Parathyroid adenoma (tissue), 2 donors: ENCODE measurements around the gene MALRD1.

Experiments used
- H2AFZ ChIP-seq: fragments of 300-600 bp; sonication (generic); one replicate; pipeline ENCODE4 v1.7.0; 2017; ENCODE audit warnings: antibody characterized with exemption, mild to moderate bottlenecking
- H3K27ac ChIP-seq: fragments of 300-600 bp; sonication (generic); one replicate; pipeline ENCODE4 v1.7.0; 2017
- H3K27me3 ChIP-seq: fragments of 300-600 bp; sonication (generic); one replicate; pipeline ENCODE4 v1.7.0; 2017; ENCODE audit warnings: low read length; ENCODE audit not compliant: control insufficient read depth, insufficient read depth
- H3K36me3 ChIP-seq: fragments of 300-600 bp; sonication (generic); one replicate; pipeline ENCODE4 v1.7.0; 2017; ENCODE audit warnings: low read length; ENCODE audit not compliant: control insufficient read depth, insufficient read depth
- H3K4me1 ChIP-seq: fragments of 300-600 bp; sonication (generic); one replicate; pipeline ENCODE4 v1.7.0; 2017; ENCODE audit warnings: control low read depth
- H3K4me2 ChIP-seq: fragments of 300-600 bp; sonication (generic); one replicate; pipeline ENCODE4 v1.7.0; 2017; ENCODE audit warnings: low read length
- H3K4me3 ChIP-seq: fragments of 300-600 bp; sonication (generic); one replicate; pipeline ENCODE4 v1.7.0; 2017; ENCODE audit warnings: low read depth, low read length
- H3K79me2 ChIP-seq: fragments of 300-600 bp; sonication (generic); one replicate; pipeline ENCODE4 v1.7.0; 2017; ENCODE audit warnings: control low read depth
- H3K9ac ChIP-seq: fragments of 300-600 bp; sonication (generic); one replicate; pipeline ENCODE4 v1.7.0; 2017; ENCODE audit warnings: mild to moderate bottlenecking
- H3K9me3 ChIP-seq: fragments of 300-600 bp; sonication (generic); one replicate; pipeline ENCODE4 v1.7.0; 2017; ENCODE audit warnings: low read length; ENCODE audit not compliant: control insufficient read depth
- CTCF ChIP-seq: fragments of 300-600 bp; sonication (generic); IDR thresholded peaks from one replicate; pipeline ENCODE4 v1.7.0; 2017; ENCODE audit warnings: antibody characterized with exemption, mild to moderate bottlenecking
- donor health status: primary hyperparathyroidism.

The MALRD1 gene

DNA sequence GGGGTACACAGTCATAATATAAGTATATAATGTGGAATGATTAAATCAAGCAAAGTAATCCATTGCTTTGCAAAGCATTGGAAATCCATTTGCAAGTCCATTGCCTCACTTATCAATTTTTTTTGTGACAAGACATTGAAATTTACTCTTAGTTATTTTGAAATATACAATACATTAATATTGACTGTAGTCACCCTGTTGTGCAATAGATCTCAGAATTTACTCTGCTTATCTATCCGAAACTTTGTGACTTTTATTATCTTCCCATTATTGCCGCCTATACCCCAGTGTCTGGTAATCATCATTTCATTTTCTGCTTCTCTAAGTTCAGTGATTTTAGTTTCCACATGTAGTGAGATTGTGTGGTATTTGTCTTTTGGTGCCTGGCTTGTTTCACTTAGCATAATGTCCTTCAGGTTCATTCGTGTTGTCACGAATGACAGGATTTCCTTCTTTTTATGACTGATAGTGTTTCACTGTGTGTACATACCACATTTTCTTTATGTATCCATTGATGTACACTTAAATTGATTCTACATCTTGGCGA lies 5.8 kb downstream of the MALRD1 start:
- H3K27ac ChIP-seq: no peak overlapping the region
- no peaks in the 10 kb centered on the region for H3K27me3 ChIP-seq
- no peak overlapping the region for H3K4me2 ChIP-seq
- H3K4me3 ChIP-seq: no peak overlapping the region
- H3K79me2 ChIP-seq: no peaks in the 10 kb centered on the region
- no peaks in the 10 kb centered on the region for H3K4me1 ChIP-seq
- H2AFZ ChIP-seq: no peak overlapping the region
- TF ChIP-seq CTCF: no peak
- H3K36me3 ChIP-seq: no peaks in the 10 kb centered on the region
- no peaks in the 10 kb centered on the region for H3K9me3 ChIP-seq
- no peak overlapping the region for H3K9ac ChIP-seq

- no peaks in the 10 kb centered on the region for H3K27me3 ChIP-seq
- no peaks in the 10 kb centered on the region for H3K36me3 ChIP-seq
- H3K27ac ChIP-seq: no peak overlapping the region
- no peak overlapping the region for H2AFZ ChIP-seq
- no peak overlapping the region for H3K4me3 ChIP-seq
- no peaks in the 10 kb centered on the region for H3K9me3 ChIP-seq
- H3K9ac ChIP-seq: no peak overlapping the region
- H3K79me2 ChIP-seq: no peaks in the 10 kb centered on the region
- no peaks in the 10 kb centered on the region for H3K4me1 ChIP-seq
- H3K4me2 ChIP-seq: no peak overlapping the region
- TF ChIP-seq CTCF: no peak
Measured at GRCh38 chr10:19058046-19058445, 9.4 kb downstream of the MALRD1 start.

DNA sequence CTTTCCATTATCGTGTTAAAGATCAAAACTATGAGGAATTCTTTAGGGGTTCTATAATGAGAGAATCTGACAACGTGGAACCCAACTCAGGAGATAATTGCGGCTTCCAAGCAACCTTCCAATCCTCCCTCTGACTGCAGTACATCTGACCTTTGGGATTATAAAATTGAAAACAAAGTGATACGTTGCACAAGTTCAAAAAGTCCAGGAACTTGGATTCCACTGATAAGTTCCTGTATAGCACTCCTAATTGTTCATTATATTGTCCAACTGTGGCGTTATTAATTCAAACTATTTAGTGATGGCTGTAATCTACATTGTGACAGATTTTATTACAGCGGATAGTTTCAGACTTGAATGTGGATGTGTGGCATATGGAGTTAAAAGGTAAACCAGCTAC lies 15.4 kb downstream of the MALRD1 start:
- Histone ChIP-seq H3K27ac (no peak overlapping the region), H3K4me1 (no peaks in the 10 kb centered on the region), H3K79me2 (no peaks in the 10 kb centered on the region), H3K9me3 (no peaks in the 10 kb centered on the region), H3K9ac (no peak overlapping the region), H3K4me3 (no peak overlapping the region), H2AFZ (no peak overlapping the region), H3K4me2 (no peak overlapping the region), H3K27me3 (no peaks in the 10 kb centered on the region), H3K36me3 (no peaks in the 10 kb centered on the region)
- TF ChIP-seq CTCF: no peak

DNA sequence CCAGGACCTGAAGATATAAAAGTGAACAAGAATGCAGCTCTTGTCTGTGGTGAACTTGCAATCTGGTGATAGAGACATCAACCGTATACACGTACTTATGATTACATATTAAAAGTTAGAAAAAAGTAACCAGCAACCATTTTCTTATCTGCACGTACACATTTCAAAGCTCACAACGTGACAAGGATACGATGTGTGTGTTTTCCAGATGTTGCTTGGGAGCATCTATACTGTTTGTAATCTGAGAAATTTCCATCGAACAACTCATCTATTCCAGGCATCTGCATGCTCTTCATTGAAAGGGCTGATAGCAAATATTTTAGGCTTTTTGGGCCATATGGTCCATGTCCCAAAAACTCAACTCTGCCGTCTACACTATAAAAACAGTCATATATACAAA lies 23.3 kb downstream of the MALRD1 start:
- Histone ChIP-seq H3K9ac (no peak overlapping the region), H3K27me3 (no peaks in the 10 kb centered on the region), H3K79me2 (no peaks in the 10 kb centered on the region), H3K27ac (no peak overlapping the region), H3K9me3 (no peaks in the 10 kb centered on the region), H3K4me2 (no peak overlapping the region), H3K4me3 (no peak overlapping the region), H3K4me1 (no peaks in the 10 kb centered on the region), H3K36me3 (no peaks in the 10 kb centered on the region), H2AFZ (no peak overlapping the region)
- no peak for TF ChIP-seq CTCF

- no peak overlapping the region for H3K27ac ChIP-seq
- no peaks in the 10 kb centered on the region for H3K79me2 ChIP-seq
- H3K4me1 ChIP-seq: no peaks in the 10 kb centered on the region
- no peak overlapping the region for H3K4me3 ChIP-seq
- H3K27me3 ChIP-seq: no peaks in the 10 kb centered on the region
- H3K9ac ChIP-seq: no peak overlapping the region
- H3K36me3 ChIP-seq: no peaks in the 10 kb centered on the region
- H3K9me3 ChIP-seq: no peaks in the 10 kb centered on the region
- no peak overlapping the region for H3K4me2 ChIP-seq
- no peak for TF ChIP-seq CTCF
- H2AFZ ChIP-seq: no peak overlapping the region
Measured at GRCh38 chr10:19077276-19077675, 28.7 kb downstream of the MALRD1 start.
